ENCODE data around the gene AFF3. TPM values are rescaled to one million over a fixed set of nuclear protein-coding genes. Genes with fewer than 3 reads are reported as not detected.

AFF3 gene
- total and polyA plus RNA-seq, 2 of the 8 experiments (the other 6 are each of a cell fraction or from before 2014, with no cell fraction given), result 0.27 to 3.0 TPM

- TF ChIP-seq MAX (IDR thresholded peaks at IDR 0.05) (no peak), TAF7 (optimal IDR thresholded peaks at IDR 0.05; ENCODE audit: borderline replicate concordance, low read depth, low read length) (no peak), FOSL1 (IDR thresholded peaks at IDR 0.05; ENCODE audit: insufficient read depth, low read depth, low read length) (no peak), RFX5 (IDR thresholded peaks at IDR 0.05; ENCODE audit: borderline replicate concordance, low read depth, low read length) (no peak), HDAC2 (IDR thresholded peaks at IDR 0.05; ENCODE audit: borderline replicate concordance in 1 of 2, low read depth in 2 of 2, low read length in 2 of 2) (no peak), SRF (IDR thresholded peaks at IDR 0.05; ENCODE audit: low read depth, low read length) (no peak), YY1 (IDR thresholded peaks at IDR 0.05; ENCODE audit: low read depth, low read length) (no peak), ATF3 (IDR thresholded peaks at IDR 0.05; ENCODE audit: insufficient read depth, low read depth, low read length) (no peak)
These were observed 279.8 kb downstream of the AFF3 start (continued) for GRCh38 chr2:99862566-99862965.
